Vagina (tissue), 2 donors: Measurements from ENCODE around the gene GJA4. TPM values are rescaled to one million over a fixed set of nuclear protein-coding genes. Genes with fewer than 3 reads are reported as not detected.
A peak's percentile ranks its signal among the peaks of the same experiment; 100 is the strongest.

Experiments
- DNase-seq, 2 donors: peaks; one replicate each; pipeline ENCODE4 v3.0.0-alpha.2; 2017; ENCODE audit errors: extremely low spot score in 2 of 2
- H3K27ac ChIP-seq: fragments of 200-600 bp; sonication (generic); one replicate; pipeline ENCODE4 v1.5.1; 2019
- H3K27me3 ChIP-seq: fragments of 200-600 bp; sonication (generic); one replicate; pipeline ENCODE4 v1.5.1; 2019
- H3K36me3 ChIP-seq, 2 donors: fragments of 200-600 bp; sonication (generic); one replicate each; pipeline ENCODE4 v1.5.1; 2017 to 2019
- H3K4me1 ChIP-seq: fragments of 200-600 bp; sonication (generic); one replicate; pipeline ENCODE4 v1.5.1; 2019
- H3K4me3 ChIP-seq, 2 donors: fragments of 200-600 bp; sonication (generic); 1 replicate in 1 of 2; 2 replicates in 1 of 2; pipeline ENCODE4 v1.5.1; 2016 to 2019
- H3K9me3 ChIP-seq: fragments of 200-600 bp; sonication (generic); one replicate; pipeline ENCODE4 v1.5.1; 2019
- POLR2A ChIP-seq, 2 donors: fragments of 450-650 bp; IDR thresholded peaks; one replicate each; pipeline ENCODE4 v1.6.1; 2017; ENCODE audit warnings: antibody characterized with exemption in 2 of 2, mild to moderate bottlenecking in 2 of 2, moderate library complexity in 2 of 2
- POLR2AphosphoS5 ChIP-seq, 2 donors: sonication (generic); formaldehyde crosslinking; IDR thresholded peaks; one replicate each; pipeline ENCODE4 v1.9.0; 2017; ENCODE audit warnings: antibody characterized with exemption in 2 of 2, mild to moderate bottlenecking in 2 of 2, low read depth in 1 of 2; ENCODE audit not compliant: insufficient read depth in 1 of 2
- intact Hi-C: fragments of 100-400 bp; cut with DNase I; formaldehyde crosslinking; loops from one replicate; pipeline ENCODE4 v1.15.1; 2023
- total RNA-seq: library from RNA; depleted of rRNA; stranded (reverse); fragments of >200 nt; gene quantifications from one replicate; pipeline ENCODE4 v1.2.3, GENCODE V29; 2016
- TF ChIP-seq, protein P1 (sequence below), 3 experiments: fragments of 450-650 bp in 2 of 3; fragments of 200-600 bp in 1 of 3; sonication (generic) in 1 of 3; IDR thresholded peaks; one replicate each; pipeline ENCODE4 v1.5.1; 2017 to 2019; ENCODE audit warnings: antibody characterized with exemption in 3 of 3, mild to moderate bottlenecking in 2 of 3, moderate library complexity in 2 of 3

Gene GJA4
- total RNA-seq, 1 donor from 2014 or later = 28.5 TPM

DNA sequence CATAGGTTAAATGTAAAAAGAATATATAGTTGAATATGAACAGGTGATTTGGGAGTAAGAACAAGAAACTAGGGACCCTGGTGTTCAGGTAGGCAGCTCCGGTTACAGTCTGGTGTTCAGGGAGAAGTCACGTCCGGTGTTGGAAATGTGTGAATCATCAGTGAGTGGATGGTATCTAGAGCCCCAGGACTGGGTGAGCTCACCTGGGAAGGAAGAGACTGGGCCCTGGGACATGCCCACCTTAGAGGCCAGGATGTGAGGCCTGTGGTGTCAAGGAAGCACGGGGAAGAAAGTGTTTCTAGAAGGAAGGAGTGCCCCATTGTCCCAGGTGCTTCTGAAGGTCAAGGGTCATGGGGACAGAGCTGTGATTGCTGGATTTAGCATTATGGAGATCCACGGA, 13.3 kb upstream of the GJA4 start:
- Histone ChIP-seq H3K9me3 (no peaks in the 10 kb centered on the region), H3K36me3 (no peaks in the 10 kb centered on the region), H3K4me3 (no peak overlapping the region), H3K27ac (no peak overlapping the region), H3K27me3 (no peaks in the 10 kb centered on the region), H3K4me1 (peaks cover 20% of the 10 kb centered on the region)
- intact Hi-C loops = no loop called here
- TF ChIP-seq, protein P1, sequence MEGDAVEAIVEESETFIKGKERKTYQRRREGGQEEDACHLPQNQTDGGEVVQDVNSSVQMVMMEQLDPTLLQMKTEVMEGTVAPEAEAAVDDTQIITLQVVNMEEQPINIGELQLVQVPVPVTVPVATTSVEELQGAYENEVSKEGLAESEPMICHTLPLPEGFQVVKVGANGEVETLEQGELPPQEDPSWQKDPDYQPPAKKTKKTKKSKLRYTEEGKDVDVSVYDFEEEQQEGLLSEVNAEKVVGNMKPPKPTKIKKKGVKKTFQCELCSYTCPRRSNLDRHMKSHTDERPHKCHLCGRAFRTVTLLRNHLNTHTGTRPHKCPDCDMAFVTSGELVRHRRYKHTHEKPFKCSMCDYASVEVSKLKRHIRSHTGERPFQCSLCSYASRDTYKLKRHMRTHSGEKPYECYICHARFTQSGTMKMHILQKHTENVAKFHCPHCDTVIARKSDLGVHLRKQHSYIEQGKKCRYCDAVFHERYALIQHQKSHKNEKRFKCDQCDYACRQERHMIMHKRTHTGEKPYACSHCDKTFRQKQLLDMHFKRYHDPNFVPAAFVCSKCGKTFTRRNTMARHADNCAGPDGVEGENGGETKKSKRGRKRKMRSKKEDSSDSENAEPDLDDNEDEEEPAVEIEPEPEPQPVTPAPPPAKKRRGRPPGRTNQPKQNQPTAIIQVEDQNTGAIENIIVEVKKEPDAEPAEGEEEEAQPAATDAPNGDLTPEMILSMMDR (IDR thresholded peaks at IDR 0.05) = no peak
- TF ChIP-seq POLR2A (IDR thresholded peaks at IDR 0.05) (no peak), POLR2AphosphoS5 (IDR thresholded peaks at IDR 0.05; ENCODE audit: insufficient read depth in 1 of 2, low read depth in 1 of 2) (no peak)
- DNase-seq = no peak

DNA sequence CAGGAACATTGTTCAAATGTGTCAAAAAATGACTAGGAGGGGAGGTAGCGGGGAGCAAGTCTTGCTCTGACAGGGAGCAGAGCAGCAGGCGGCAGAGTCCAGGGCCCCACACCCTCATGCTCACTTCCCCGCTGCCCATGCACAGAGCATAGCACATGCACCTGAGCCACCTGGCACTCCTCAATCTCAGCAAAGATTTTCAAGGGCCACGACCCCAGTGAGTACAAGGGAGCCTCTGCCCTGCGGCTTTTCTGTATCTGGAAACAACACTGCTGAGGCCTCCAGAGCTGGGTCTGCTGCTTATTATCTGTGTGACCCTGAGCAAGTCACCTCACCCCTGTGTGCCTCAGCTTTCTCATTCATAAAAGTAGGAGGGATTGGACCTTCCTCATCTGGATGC, 12.8 kb upstream of the GJA4 start:
- no peak for TF ChIP-seq POLR2A (IDR thresholded peaks at IDR 0.05)
- TF ChIP-seq, protein P1 (IDR thresholded peaks at IDR 0.05) = no peak
- TF ChIP-seq POLR2AphosphoS5 (IDR thresholded peaks at IDR 0.05; ENCODE audit: insufficient read depth in 1 of 2, low read depth in 1 of 2) = no peak
- intact Hi-C loops = no loop called here
- no peak overlapping the region for H3K4me3 ChIP-seq
- peaks cover 20% of the 10 kb centered on the region for H3K4me1 ChIP-seq
- no peak overlapping the region for H3K27ac ChIP-seq
- no peaks in the 10 kb centered on the region for H3K36me3 ChIP-seq
- no peaks in the 10 kb centered on the region for H3K9me3 ChIP-seq
- no peak for DNase-seq
- H3K27me3 ChIP-seq = no peaks in the 10 kb centered on the region

- H3K27me3 ChIP-seq = no peaks in the 10 kb centered on the region
Observed at GRCh38 chr1:34780528-34780927, 12.3 kb upstream of the GJA4 start.

GRCh38 chr1:34781071-34781843, 11.5 kb upstream of the GJA4 start, which contains the start of gene GJB3:
GJB3 (plus strand) TSS chr1:34781214; CDS start chr1:34784763, 3,549 bp downstream.
- Histone ChIP-seq H3K27me3 (no peaks in the 10 kb centered on the region), H3K9me3 (no peaks in the 10 kb centered on the region), H3K4me3 (peak within 1 kb of the TSS; percentile 43 to 46), H3K36me3 (peaks cover 0 to 9% of the 10 kb centered on the region in 2 donors), H3K4me1 (peaks cover 20% of the 10 kb centered on the region), H3K27ac (peak within 1 kb of the TSS; percentile 83)
- DNase-seq = no peak
- TF ChIP-seq, protein P1 (IDR thresholded peaks at IDR 0.05) = no peak
- TF ChIP-seq POLR2AphosphoS5 (IDR thresholded peaks at IDR 0.05; ENCODE audit: insufficient read depth in 1 of 2, low read depth in 1 of 2) = no peak
- intact Hi-C loops = no loop called here

More at GRCh38 chr1:34780528-34780927, 12.3 kb upstream of the GJA4 start:
- Histone ChIP-seq H3K9me3 (no peaks in the 10 kb centered on the region), H3K4me1 (peaks cover 20% of the 10 kb centered on the region), H3K4me3 (peak overlapping the region in 1 of 2 donors; percentile 46), H3K27ac (peak overlapping the region; percentile 83), H3K36me3 (peaks cover 0 to 4% of the 10 kb centered on the region in 2 donors)
- TF ChIP-seq POLR2A (IDR thresholded peaks at IDR 0.05) = no peak
- TF ChIP-seq, protein P1 (IDR thresholded peaks at IDR 0.05) = no peak
- no peak for TF ChIP-seq POLR2AphosphoS5 (IDR thresholded peaks at IDR 0.05; ENCODE audit: insufficient read depth in 1 of 2, low read depth in 1 of 2)
- intact Hi-C loops = no loop called here
- no peak for DNase-seq

DNA sequence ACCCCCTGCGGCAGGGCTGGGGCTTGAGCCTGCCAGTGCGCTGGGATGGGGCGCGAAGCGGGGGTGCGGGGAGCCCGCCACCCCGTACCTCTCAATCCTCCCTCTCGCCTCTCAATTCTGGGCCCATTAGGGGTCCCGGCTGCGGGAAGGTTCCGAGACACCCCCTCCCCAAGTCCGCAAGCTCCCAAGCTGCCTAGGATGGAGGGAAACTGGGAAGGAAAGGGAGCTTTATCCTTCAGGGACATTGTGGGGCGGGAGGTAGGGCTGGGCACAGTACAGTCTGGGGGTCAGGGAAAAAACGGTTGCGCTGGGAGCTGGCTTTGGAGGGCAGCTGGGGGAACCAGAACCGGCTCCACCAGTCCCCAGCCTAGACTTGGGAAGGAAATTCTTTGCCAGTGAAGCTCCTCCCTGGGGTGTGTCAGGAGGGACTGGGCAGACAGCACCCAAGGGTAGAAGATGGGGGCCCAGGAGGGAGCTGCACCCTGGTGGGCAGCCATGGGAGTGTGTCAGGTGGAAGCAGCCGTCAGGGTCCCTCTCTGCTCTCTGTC, 10.9 kb upstream of the GJA4 start:
- Histone ChIP-seq H3K27ac (peak overlapping the region; percentile 83), H3K36me3 (peaks cover 0 to 9% of the 10 kb centered on the region in 2 donors), H3K4me1 (peaks cover 20% of the 10 kb centered on the region), H3K4me3 (peak overlapping the region; percentile 43 to 46), H3K9me3 (no peaks in the 10 kb centered on the region), H3K27me3 (no peaks in the 10 kb centered on the region)
- TF ChIP-seq POLR2AphosphoS5 (IDR thresholded peaks at IDR 0.05; ENCODE audit: insufficient read depth in 1 of 2, low read depth in 1 of 2) = peak; percentile 49 to 57
- TF ChIP-seq POLR2A (IDR thresholded peaks at IDR 0.05) = peak in 1 of 2 donors; percentile 35
- TF ChIP-seq, protein P1 (IDR thresholded peaks at IDR 0.05) = no peak
- intact Hi-C loops = no loop called here
- no peak for DNase-seq
